IPS DF 6.9 (cell line): ENCODE measurements around the gene PDE2A.

Experiments
- DNase-seq: peaks from one replicate; pipeline ENCODE4 v3.0.0-alpha.2; 2013; ENCODE audit warnings: low read depth, low spot score
- H3K27ac ChIP-seq: one replicate; pipeline ENCODE4 v1.5.1; 2013; ENCODE audit warnings: low read length, control low read depth
- H3K27me3 ChIP-seq: 2 replicates; pipeline ENCODE4 v1.6.1; 2013; ENCODE audit warnings: mild to moderate bottlenecking, low read length; ENCODE audit not compliant: control insufficient read depth, insufficient read depth
- H3K36me3 ChIP-seq: 2 replicates; pipeline ENCODE4 v1.6.1; 2013; ENCODE audit warnings: low read length; ENCODE audit not compliant: control insufficient read depth, insufficient read depth
- H3K4me1 ChIP-seq: 2 replicates; pipeline ENCODE4 v1.6.1; 2013; ENCODE audit warnings: low read length; ENCODE audit not compliant: control insufficient read depth, insufficient read depth
- H3K4me3 ChIP-seq: 2 replicates; pipeline ENCODE4 v1.5.1; 2013; ENCODE audit warnings: mild to moderate bottlenecking, low read length
- H3K9me3 ChIP-seq: 2 replicates; pipeline ENCODE4 v1.6.1; 2013; ENCODE audit warnings: low read length, inconsistent platforms; ENCODE audit not compliant: control insufficient read depth, insufficient read depth
- WGBS: extraction: QIAGEN DNeasy Blood & Tissue Kit; methylation state at CpG from one replicate; pipeline ENCODE4 v1.1.7; 2013; ENCODE audit warnings: mixed read lengths, missing lambda C conversion rate; ENCODE audit not compliant: insufficient read length, insufficient coverage; 5-methylcytosine and 5-hydroxymethylcytosine counted together

The PDE2A gene

DNA sequence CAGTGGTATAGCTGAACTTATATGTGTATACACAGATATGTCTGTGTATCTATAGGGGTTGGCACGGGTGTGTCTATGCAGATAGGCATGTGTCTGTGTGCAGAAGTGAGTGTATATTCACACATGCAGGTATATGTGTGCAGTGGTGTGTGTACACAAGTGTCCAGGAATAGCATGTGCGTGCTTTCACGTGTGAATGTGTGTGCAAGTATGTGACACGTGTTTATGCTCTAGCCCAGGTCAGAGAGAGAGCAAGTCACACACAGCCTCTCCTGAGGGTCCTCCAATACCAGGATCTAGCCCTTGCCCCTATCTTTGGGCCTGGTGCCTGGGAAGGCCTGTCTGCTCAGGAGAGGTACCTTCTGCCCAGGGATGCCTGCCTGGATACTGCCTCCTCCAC lies 26.3 kb downstream of the PDE2A start:
- no CpG with 5 or more reads among the region's 4 CpGs for WGBS
- H3K4me1 ChIP-seq = no peaks in the 10 kb centered on the region

GRCh38 chr11:72646472-72646871 lies 27.8 kb downstream of the PDE2A start:
- H3K4me1 ChIP-seq = 0 out of 2 replicates have a peak, but pooled peaks cover 2% of the 10 kb centered on the region
- DNase-seq = no peak
- no peaks in the 10 kb centered on the region for H3K9me3 ChIP-seq
- no CpG with 5 or more reads among the region's 2 CpGs for WGBS
- H3K4me3 ChIP-seq = no peak overlapping the region
- H3K27ac ChIP-seq = no peak overlapping the region
- H3K36me3 ChIP-seq = no peaks in the 10 kb centered on the region
- peaks cover 6% of the 10 kb centered on the region for H3K27me3 ChIP-seq

More for the DNA sequence above, 26.3 kb downstream of the PDE2A start:
- Histone ChIP-seq H3K27me3 (no peaks in the 10 kb centered on the region), H3K9me3 (no peaks in the 10 kb centered on the region), H3K4me3 (no peak overlapping the region), H3K27ac (no peak overlapping the region), H3K36me3 (no peaks in the 10 kb centered on the region)
- no peak for DNase-seq

- H3K9me3 ChIP-seq = no peaks in the 10 kb centered on the region
- H3K4me1 ChIP-seq = 0 out of 2 replicates have a peak, but pooled peaks cover 2% of the 10 kb centered on the region
- WGBS = no CpG with 5 or more reads among the region's 3 CpGs
- H3K36me3 ChIP-seq = no peaks in the 10 kb centered on the region
- H3K4me3 ChIP-seq = no peak overlapping the region
- no peak overlapping the region for H3K27ac ChIP-seq
- peaks cover 10% of the 10 kb centered on the region for H3K27me3 ChIP-seq
- no peak for DNase-seq
Measured at GRCh38 chr11:72646024-72646423, 28.2 kb downstream of the PDE2A start.

DNA sequence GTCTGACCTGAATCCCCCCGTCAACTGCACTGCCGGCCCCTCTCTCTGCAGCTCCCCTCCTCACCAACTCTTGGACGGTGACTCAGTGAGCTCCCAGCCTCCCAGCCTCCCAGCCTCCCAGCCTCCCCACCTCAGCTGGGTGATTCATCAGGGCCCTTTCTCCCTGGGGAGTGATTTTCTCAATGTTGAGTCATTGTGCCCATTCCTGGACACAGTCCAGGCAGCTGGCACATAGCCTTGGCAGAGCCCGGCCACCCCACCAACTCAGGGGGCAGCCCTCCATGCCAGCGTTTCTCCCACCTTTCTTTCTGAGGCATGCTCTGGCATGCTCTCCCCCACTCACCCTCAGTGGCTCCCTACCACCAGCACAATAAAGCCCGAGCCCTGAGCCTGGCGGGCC lies 30.7 kb downstream of the PDE2A start:
- no peak overlapping the region for H3K4me3 ChIP-seq

DNA sequence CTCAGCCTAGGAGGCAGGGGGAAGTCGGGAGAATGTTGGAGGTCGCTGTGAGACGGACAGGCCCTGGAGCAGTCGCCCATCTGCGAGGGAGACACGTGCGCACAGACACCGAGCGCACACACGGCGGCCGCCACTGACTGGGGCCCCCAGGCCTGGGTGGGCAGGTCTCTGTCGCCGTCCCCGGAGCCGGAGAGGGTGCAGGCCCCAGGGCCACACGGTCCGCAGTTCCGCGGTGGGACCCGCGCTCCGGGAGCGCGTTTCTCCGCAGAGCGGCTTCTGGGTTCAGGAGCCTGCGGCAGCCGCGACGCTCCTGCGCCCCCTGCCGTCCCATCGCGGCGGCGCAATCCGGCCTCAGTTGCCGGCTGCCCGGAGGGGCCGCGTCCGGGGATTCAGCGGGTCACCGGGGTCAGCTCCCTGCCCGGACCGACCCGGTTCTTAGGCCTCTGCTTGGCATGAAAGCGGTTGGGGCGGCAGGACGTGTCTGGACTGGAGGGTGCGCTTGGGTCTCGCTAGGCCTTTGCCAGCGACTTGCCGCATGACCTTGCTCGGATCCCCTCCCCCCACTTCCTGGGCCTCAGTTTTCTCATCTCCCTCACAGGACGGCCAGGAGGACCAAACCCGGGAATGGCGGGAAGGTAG lies 31.2 kb downstream of the PDE2A start:
- 0 out of 2 replicates have a peak, but pooled peaks cover 2% of the 10 kb centered on the region for H3K4me1 ChIP-seq
- no peak overlapping the region for H3K27ac ChIP-seq
- no peak for DNase-seq
- H3K27me3 ChIP-seq = peaks cover 20% of the 10 kb centered on the region
- peak overlapping the region; percentile 24; the same call in 1 of the 2 replicates for H3K4me3 ChIP-seq
- no CpG with 5 or more reads among the region's 59 CpGs for WGBS
- H3K9me3 ChIP-seq = no peaks in the 10 kb centered on the region
- H3K36me3 ChIP-seq = no peaks in the 10 kb centered on the region

More for the DNA sequence above, 30.7 kb downstream of the PDE2A start:
- Histone ChIP-seq H3K4me1 (0 out of 2 replicates have a peak, but pooled peaks cover 2% of the 10 kb centered on the region), H3K27me3 (peaks cover 20% of the 10 kb centered on the region), H3K9me3 (no peaks in the 10 kb centered on the region), H3K27ac (no peak overlapping the region), H3K36me3 (no peaks in the 10 kb centered on the region)
- no peak for DNase-seq
- WGBS = no CpG with 5 or more reads among the region's 7 CpGs

DNA sequence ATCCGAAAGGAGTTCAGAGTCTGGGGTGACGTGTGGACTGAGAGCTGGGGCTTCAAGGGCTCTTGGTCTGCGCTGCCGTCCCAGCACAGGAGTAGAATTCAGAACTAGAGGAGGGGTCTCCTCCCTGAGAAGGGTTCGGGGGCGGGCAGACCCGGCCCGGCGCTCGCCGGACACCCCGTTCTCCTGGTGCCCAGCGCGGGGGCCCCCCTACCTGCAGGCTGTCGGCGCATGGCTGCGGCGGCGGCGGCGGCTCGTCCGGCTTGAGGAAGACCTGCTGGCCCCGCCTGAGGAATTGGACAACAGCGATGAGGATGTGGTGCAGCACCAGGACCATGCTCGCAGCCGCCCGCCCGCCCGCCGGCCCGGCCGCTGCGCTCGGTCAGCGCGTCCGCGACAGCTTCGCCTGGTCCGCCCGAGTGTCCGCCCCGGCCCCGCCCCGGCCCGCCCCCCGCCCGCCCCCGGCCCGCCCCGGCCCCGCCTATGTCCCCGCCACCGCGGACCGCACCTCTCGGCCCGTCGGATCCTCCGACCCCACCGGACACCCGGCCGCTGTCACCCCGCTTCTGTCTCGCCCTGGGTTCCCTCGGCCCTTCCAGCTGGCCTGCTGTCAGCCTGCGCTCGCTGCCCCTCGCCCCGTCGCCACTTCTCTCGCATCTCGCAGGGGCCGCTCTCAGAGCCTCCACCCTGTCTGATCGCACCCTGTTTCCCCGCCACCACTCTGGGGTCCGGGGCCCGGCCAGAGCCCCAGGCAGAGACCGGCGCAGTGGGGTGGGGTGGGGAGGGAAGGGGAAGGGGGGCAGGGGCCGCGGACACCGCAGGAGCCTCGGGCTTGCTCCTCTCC lies 32.0 kb downstream of the PDE2A start:
- no peak for DNase-seq
- Histone ChIP-seq H3K4me3 (peak overlapping the region; percentile 33; the same call in 1 of the 2 replicates), H3K4me1 (peaks cover 7% of the 10 kb centered on the region; the same call in 1 of the 2 replicates), H3K36me3 (no peaks in the 10 kb centered on the region), H3K27me3 (peaks cover 20% of the 10 kb centered on the region), H3K27ac (no peak overlapping the region), H3K9me3 (no peaks in the 10 kb centered on the region)
- whole genome bisulfite sequencing = no CpG with 5 or more reads among the region's 85 CpGs

DNA sequence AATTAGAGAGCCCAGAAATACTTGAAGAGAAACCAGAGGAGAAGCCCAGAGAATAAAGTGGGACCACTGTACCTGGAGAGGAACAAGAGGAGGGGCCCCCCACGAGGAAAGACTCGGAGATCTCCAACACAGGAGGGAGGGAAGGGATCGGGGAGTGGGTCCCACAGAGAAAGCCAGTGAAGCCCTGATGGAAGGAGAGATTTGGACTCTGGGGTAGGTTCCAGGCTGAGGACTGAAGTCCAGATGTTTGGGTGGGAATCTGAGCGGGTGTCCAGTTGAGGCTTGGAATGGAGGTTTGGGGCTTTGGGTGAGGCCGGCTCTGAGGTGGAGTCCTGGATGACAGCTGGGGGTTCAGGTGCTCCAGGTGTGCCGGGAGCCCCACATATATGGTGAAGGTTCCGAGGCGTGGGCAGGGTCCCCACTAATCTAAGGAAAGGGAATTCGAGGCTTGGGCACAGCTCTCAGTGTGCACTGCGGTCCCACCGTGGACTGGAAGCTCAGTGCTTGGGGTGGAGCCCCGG lies 32.6 kb downstream of the PDE2A start:
- peak overlapping the region; percentile 9; the same call in 1 of the 2 replicates for H3K4me3 ChIP-seq
- DNase-seq = no peak
- H3K27ac ChIP-seq = no peak overlapping the region
- no CpG with 5 or more reads among the region's 12 CpGs for WGBS
- peaks cover 8% of the 10 kb centered on the region; the same call in 1 of the 2 replicates for H3K4me1 ChIP-seq
- H3K36me3 ChIP-seq = no peaks in the 10 kb centered on the region
- no peaks in the 10 kb centered on the region for H3K9me3 ChIP-seq
- peaks cover 20% of the 10 kb centered on the region for H3K27me3 ChIP-seq

- H3K27me3 ChIP-seq = peaks cover 20% of the 10 kb centered on the region
- DNase-seq = no peak
- no peak overlapping the region for H3K4me3 ChIP-seq
- no peaks in the 10 kb centered on the region for H3K36me3 ChIP-seq
- 100% methylated on average over 3 of the region's 23 CpGs for WGBS
- no peak overlapping the region for H3K27ac ChIP-seq
- peaks cover 11% of the 10 kb centered on the region for H3K4me1 ChIP-seq
- H3K9me3 ChIP-seq = no peaks in the 10 kb centered on the region
Measured at GRCh38 chr11:72639502-72640375, 34.5 kb downstream of the PDE2A start.

DNA sequence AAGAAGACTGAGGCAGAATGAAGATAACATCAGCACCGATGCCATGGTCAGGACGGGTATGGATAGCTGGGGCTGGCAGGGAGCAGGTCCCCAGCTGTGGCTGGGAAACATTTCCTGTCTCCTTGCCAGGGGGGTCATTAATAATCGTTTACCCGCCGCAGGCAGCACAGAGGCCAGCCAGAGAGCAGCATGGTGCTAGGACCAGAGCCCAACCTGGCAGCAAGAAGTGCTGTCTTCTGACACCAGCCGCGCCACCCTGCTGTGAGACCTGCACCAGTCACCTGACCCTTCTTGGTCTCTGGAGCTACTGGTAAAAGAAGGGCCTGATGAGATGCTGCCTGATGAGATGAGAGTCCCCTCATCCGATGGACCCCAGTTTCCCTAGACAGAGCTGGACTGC lies 36.3 kb downstream of the PDE2A start:
- DNase-seq = no peak
- H3K36me3 ChIP-seq = no peaks in the 10 kb centered on the region
- H3K4me1 ChIP-seq = peaks cover 11% of the 10 kb centered on the region
- no peak overlapping the region for H3K27ac ChIP-seq
- peaks cover 20% of the 10 kb centered on the region for H3K27me3 ChIP-seq
- no peak overlapping the region for H3K4me3 ChIP-seq
- no peaks in the 10 kb centered on the region for H3K9me3 ChIP-seq
- WGBS = no CpG with 5 or more reads among the region's 8 CpGs

GRCh38 chr11:72637198-72637597 lies 37.0 kb downstream of the PDE2A start:
- peaks cover 20% of the 10 kb centered on the region for H3K27me3 ChIP-seq
- no peak overlapping the region for H3K4me3 ChIP-seq
- WGBS = no CpG with 5 or more reads among the region's 2 CpGs
- H3K27ac ChIP-seq = no peak overlapping the region
- DNase-seq = no peak
- no peaks in the 10 kb centered on the region for H3K9me3 ChIP-seq
- H3K4me1 ChIP-seq = peaks cover 14% of the 10 kb centered on the region
- no peaks in the 10 kb centered on the region for H3K36me3 ChIP-seq
